GM10266 (cell line): Measurements from ENCODE around the gene KRT3.

Source experiments
- DNase-seq: peaks from one replicate; pipeline ENCODE4 v3.0.0; 2012; ENCODE audit errors: extremely low spot score
- CTCF ChIP-seq: IDR thresholded peaks from 2 replicates; pipeline ENCODE4 v1.5.1; 2012; ENCODE audit warnings: mild to moderate bottlenecking, low read depth; ENCODE audit not compliant: control insufficient read depth, insufficient read depth; ENCODE audit errors: missing control alignments

KRT3 gene

GRCh38 chr12:52836491-52837412 is 40.8 kb upstream of the KRT3 start:
- TF ChIP-seq CTCF, result no peak

DNA sequence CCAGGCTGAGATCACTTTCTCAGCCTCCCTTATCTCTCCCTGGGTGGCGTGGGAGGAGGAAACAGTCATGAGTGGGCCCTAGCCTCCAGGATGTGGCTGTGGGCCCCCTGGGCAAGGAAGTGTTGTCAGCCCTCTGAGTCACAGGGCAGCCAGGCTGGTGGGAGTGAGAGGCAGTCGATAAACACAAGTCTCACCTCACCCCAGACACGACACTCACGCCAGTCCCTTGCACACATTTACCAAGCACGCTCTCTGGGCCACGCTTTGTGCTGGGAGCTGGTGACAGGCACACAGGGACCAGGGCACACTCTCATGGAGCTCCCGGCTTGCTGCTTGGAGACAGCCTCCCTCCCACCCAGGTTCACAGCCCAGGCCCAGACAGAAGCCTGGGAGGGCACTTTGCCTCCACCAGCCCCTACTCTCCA is 40.1 kb upstream of the KRT3 start:
- TF ChIP-seq CTCF, result no peak
- no peak for DNase-seq

More at GRCh38 chr12:52836491-52837412, 40.8 kb upstream of the KRT3 start:
- DNase-seq, result no peak

- no peak for DNase-seq
- TF ChIP-seq CTCF, result no peak
Measured at GRCh38 chr12:52835271-52836041, 39.5 kb upstream of the KRT3 start.

DNA sequence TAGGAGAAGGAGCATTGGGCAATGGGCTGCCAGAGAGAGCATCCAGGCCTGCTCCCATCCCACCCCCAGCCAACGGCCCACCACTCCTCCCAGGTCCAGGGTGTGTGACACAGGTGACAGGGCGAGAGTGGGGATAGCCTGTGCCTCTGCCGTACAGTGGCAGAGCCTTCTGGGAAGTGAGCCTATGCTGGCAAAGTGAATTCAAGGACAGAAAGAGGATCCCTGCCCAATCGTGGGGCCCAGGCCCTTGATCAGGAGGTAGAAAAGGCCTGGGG is 38.7 kb upstream of the KRT3 start:
- TF ChIP-seq CTCF, result no peak
- DNase-seq, result no peak

DNA sequence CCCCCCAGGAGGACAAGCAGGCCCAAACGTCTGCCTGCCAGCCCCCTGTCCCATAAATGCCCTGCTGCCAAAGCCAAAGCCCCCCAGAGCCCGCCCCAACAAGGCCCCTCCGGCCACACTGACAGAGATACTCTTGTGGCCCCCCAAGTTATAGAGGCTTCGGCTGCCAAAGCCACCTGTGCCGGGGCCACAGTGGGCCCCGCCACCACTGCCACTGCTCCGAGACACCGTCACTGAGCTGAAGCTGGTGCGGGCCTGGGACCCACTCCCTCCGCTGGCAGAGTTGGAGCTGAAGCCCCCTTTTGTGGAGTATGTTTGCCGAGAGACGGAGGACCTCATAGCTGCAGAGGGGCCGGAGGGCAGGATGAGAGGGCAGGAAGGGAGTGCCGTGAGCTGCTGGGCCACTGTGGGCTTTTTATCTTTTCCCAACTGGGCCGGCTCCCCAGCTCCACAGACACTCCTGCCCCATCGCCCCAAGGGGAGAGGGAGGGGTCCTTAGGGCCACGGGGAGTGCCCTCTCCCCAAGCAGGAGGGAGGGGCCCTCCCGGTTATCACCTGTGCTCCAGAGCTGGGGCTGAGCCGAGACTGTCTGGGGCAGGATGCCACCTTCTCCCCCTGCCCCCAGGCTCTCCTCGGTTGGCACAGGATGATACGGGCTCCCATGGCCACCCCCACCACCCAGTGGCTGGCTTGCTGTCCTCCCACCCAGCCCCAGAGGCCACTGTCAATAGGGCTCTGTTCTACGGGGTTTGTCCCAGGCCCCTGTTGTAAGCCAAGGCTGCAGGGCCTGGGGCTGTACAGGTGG is 38.2 kb upstream of the KRT3 start, which contains the start of gene KRT79:
KRT79 (minus strand) TSS at position 390 of the 805 bp plus-strand sequence; CDS start at position 339, 51 bp downstream.
- no peak for DNase-seq
- no peak for TF ChIP-seq CTCF

GRCh38 chr12:52832985-52833905 is 37.3 kb upstream of the KRT3 start:
- TF ChIP-seq CTCF, result no peak
- no peak for DNase-seq
